IMR-90 (cell line): ENCODE results near the gene GALNT17.

ENCODE experiments used
- BHLHE40 ChIP-seq: fragments of 150-350 bp; IDR thresholded peaks from 2 replicates; pipeline ENCODE4 v1.6.1; 2016; ENCODE audit warnings: mild to moderate bottlenecking, low read depth, low read length
- CEBPB ChIP-seq: IDR thresholded peaks from 2 replicates; pipeline ENCODE4 v1.6.1; 2012; ENCODE audit warnings: low read depth, low read length, improper control_type of control experiment
- CTCF ChIP-seq: conservative IDR thresholded peaks from 2 replicates; pipeline ENCODE4 v1.5.1; 2012; ENCODE audit warnings: mild to moderate bottlenecking, low read depth, low read length, improper control_type of control experiment
- FOS ChIP-seq: fragments of 150-350 bp; IDR thresholded peaks from 2 replicates; pipeline ENCODE4 v1.6.1; 2016; ENCODE audit warnings: low read depth, low read length
- MAFK ChIP-seq: IDR thresholded peaks from 2 replicates; pipeline ENCODE4 v1.6.1; 2012; ENCODE audit warnings: low read depth, low read length, improper control_type of control experiment
- MAZ ChIP-seq: IDR thresholded peaks from 2 replicates; pipeline ENCODE4 v1.6.1; 2012; ENCODE audit warnings: low read depth, mild to moderate bottlenecking, low read length, improper control_type of control experiment, moderate library complexity, borderline replicate concordance
- MXI1 ChIP-seq: IDR thresholded peaks from 2 replicates; pipeline ENCODE4 v1.6.1; 2012; ENCODE audit warnings: low read depth, mild to moderate bottlenecking, low read length, moderate library complexity, borderline replicate concordance
- POLR2A ChIP-seq: IDR thresholded peaks from 2 replicates; pipeline ENCODE4 v1.6.1; 2012; ENCODE audit warnings: mild to moderate bottlenecking, low read depth, low read length
- RAD21 ChIP-seq: IDR thresholded peaks from 2 replicates; pipeline ENCODE4 v1.6.1; 2012; ENCODE audit warnings: low read length, improper control_type of control experiment
- RCOR1 ChIP-seq: IDR thresholded peaks from 2 replicates; pipeline ENCODE4 v1.6.1; 2012; ENCODE audit warnings: mild to moderate bottlenecking, low read length, improper control_type of control experiment; ENCODE audit not compliant: insufficient replicate concordance
- RFX5 ChIP-seq: IDR thresholded peaks from 2 replicates; pipeline ENCODE4 v1.8.0; 2012; ENCODE audit warnings: low read depth, mild to moderate bottlenecking, low read length, moderate library complexity
- SMC3 ChIP-seq: fragments of 150-350 bp; IDR thresholded peaks from 2 replicates; pipeline ENCODE4 v1.6.1; 2016; ENCODE audit warnings: low read depth, mild to moderate bottlenecking, antibody characterized with exemption, low read length, moderate library complexity
- USF2 ChIP-seq: fragments of 150-350 bp; IDR thresholded peaks from 2 replicates; pipeline ENCODE4 v1.6.1; 2017; ENCODE audit warnings: mild to moderate bottlenecking, antibody characterized with exemption, low read length, low read depth

GRCh38 chr7:71137479-71137878 lies 5.5 kb downstream of the GALNT17 start:
- TF ChIP-seq CTCF (no peak), RFX5 (no peak), POLR2A (no peak), FOS (no peak), MXI1 (no peak), BHLHE40 (no peak), RCOR1 (no peak), MAZ (no peak), CEBPB (no peak), RAD21 (no peak), USF2 (no peak), MAFK (no peak), SMC3 (no peak)
